K562 (cell line): Measurements from ENCODE around the gene OTUB2. TPM values are rescaled to one million over a fixed set of nuclear protein-coding genes. Genes with fewer than 3 reads are reported as not detected.

Experiments used
- ATAC-seq: fragments of 200-7000 bp; cut with Tn5 transposase; 3 replicates; pipeline ENCODE4 v1.9.1; 2020; ENCODE audit warnings: moderate library complexity
- BruUV-seq: library from RNA; stranded (reverse); fragments of 400-500 nt; replicated peaks from 2 replicates; lab custom pipeline; 2021; lab: Mats Ljungman, UMichigan
- CTCF ChIA-PET: fragments of 300-600 bp; formaldehyde crosslinking; extraction: SDS; loops from one replicate; lab custom pipeline; 2021; ENCODE audit warnings: low intra/inter-chr PET ratio; lab: Yijun Ruan, JAX
- POLR2A ChIA-PET: fragments of 300-600, 350-650 bp; sonication (Branson Sonifier 250); formaldehyde crosslinking; extraction: SDS; loops from one replicate; lab custom pipeline; 2021; ENCODE audit warnings: antibody characterized with exemption, inconsistent platforms; lab: Yijun Ruan, JAX
- DNase-seq, 4 experiments: peaks; one replicate each; pipeline versions ENCODE4 v3.0.0 to v3.0.0-alpha.2; 2011 to 2018; ENCODE audit warnings: low spot score in 3 of 4, mixed read lengths in 3 of 4; ENCODE audit errors: extremely low read depth in 1 of 4
- FAIRE-seq: peaks from 2 replicates; lab custom pipeline; 2011; peaks lifted over from hg19 to GRCh38; lab: Jason Lieb, UNC
- H2AFZ ChIP-seq: 2 replicates; pipeline ENCODE4 v1.6.0; 2011; ENCODE audit warnings: low read depth, low read length, control low read depth, inconsistent platforms
- H3K27ac ChIP-seq: fragments of 200-600 bp; 3 replicates; pipeline ENCODE4 v1.8.0; 2011; ENCODE audit warnings: low read depth, mild to moderate bottlenecking, control low read depth, inconsistent platforms, low read length, moderate library complexity, mixed read lengths; ENCODE audit errors: extremely low read depth
- H3K27me3 ChIP-seq, 2 experiments: fragments of 300-600 bp in 1 of 2; 2 replicates in 1 of 2; 3 replicates in 1 of 2; pipeline versions ENCODE4 v1.6.0 to v1.8.0; 2011; ENCODE audit warnings: inconsistent platforms in 2 of 2, low read length in 2 of 2, mild to moderate bottlenecking in 1 of 2, mixed read lengths in 1 of 2, moderate library complexity in 1 of 2; ENCODE audit not compliant: control insufficient read depth in 2 of 2, insufficient read depth in 2 of 2
- H3K36me3 ChIP-seq: fragments of 300-600 bp; 3 replicates; pipeline ENCODE4 v1.8.0; 2011; ENCODE audit warnings: mild to moderate bottlenecking, low read length, inconsistent platforms; ENCODE audit not compliant: control insufficient read depth, insufficient read depth
- H3K4me1 ChIP-seq, 2 experiments: fragments of 200-600 bp in 1 of 2; replicated peaks in 1 of 2; 2 replicates in 1 of 2; 3 replicates in 1 of 2; pipeline versions ENCODE4 v1.5.1 to v1.8.0; 2011; ENCODE audit warnings: inconsistent platforms in 2 of 2, low read length in 2 of 2, mild to moderate bottlenecking in 1 of 2, mixed read lengths in 1 of 2, moderate library complexity in 1 of 2; ENCODE audit not compliant: control insufficient read depth in 2 of 2, insufficient read depth in 2 of 2
- H3K4me2 ChIP-seq: 2 replicates; pipeline ENCODE4 v1.6.1; 2011; ENCODE audit warnings: low read length, control low read depth, inconsistent platforms, mixed read lengths; ENCODE audit not compliant: insufficient read depth
- H3K4me3 ChIP-seq: fragments of 200-600 bp; sonication (generic), shearing (Covaris generic); 2 replicates; pipeline ENCODE4 v1.5.1; 2016; ENCODE audit warnings: control low read depth, inconsistent platforms
- H3K79me2 ChIP-seq: fragments of 200-600 bp; 3 replicates; pipeline ENCODE4 v1.8.0; 2011; ENCODE audit warnings: low read length, inconsistent platforms; ENCODE audit not compliant: control insufficient read depth, insufficient read depth
- H3K9ac ChIP-seq, 2 experiments: 2 replicates each; pipeline versions ENCODE4 v1.6.0 to v1.6.1; 2011; ENCODE audit warnings: low read depth in 2 of 2, low read length in 2 of 2, control low read depth in 1 of 2, inconsistent platforms in 1 of 2, mild to moderate bottlenecking in 1 of 2, mixed read lengths in 1 of 2; ENCODE audit not compliant: insufficient read depth in 1 of 2
- H3K9me1 ChIP-seq: one replicate; pipeline ENCODE4 v1.6.0; 2011; ENCODE audit warnings: inconsistent platforms, mild to moderate bottlenecking, low read length, moderate library complexity; ENCODE audit not compliant: control insufficient read depth, insufficient read depth
- H3K9me3 ChIP-seq: replicated peaks from 2 replicates; pipeline ENCODE4 v1.5.1; 2011; ENCODE audit warnings: low read depth, low read length, inconsistent platforms; ENCODE audit not compliant: control insufficient read depth, insufficient read depth
- H4K20me1 ChIP-seq: replicated peaks from 2 replicates; pipeline ENCODE4 v1.6.1; 2011; ENCODE audit warnings: low read length, inconsistent platforms, mixed read lengths; ENCODE audit not compliant: control insufficient read depth, insufficient read depth
- GATA2 ChIP-seq: sonication (generic); formaldehyde crosslinking; IDR thresholded peaks from 2 replicates; pipeline ENCODE4 v1.4.0; 2020; ENCODE audit warnings: mild to moderate bottlenecking, missing genetic modification reagents
- HDAC1 ChIP-seq, 2 experiments: fragments of 450-650 bp; IDR thresholded peaks; 2 replicates each; pipeline ENCODE4 v1.6.1; 2016 to 2017; ENCODE audit warnings: inconsistent platforms in 1 of 2, mild to moderate bottlenecking in 1 of 2, moderate library complexity in 1 of 2
- POLR2AphosphoS2 ChIP-seq: IDR thresholded peaks from 2 replicates; pipeline ENCODE4 v1.6.1; 2012; ENCODE audit warnings: low read length, improper control_type of control experiment
- PURB ChIP-seq: sonication (generic); formaldehyde crosslinking; IDR thresholded peaks from 2 replicates; pipeline ENCODE4 v1.9.0; 2021; ENCODE audit warnings: low read depth, mild to moderate bottlenecking, missing genetic modification reagents
- WGBS: fragments of 100-300 bp; shearing (Covaris generic); methylation state at CpG from one replicate; pipeline ENCODE4 v1.1.6; 2016; ENCODE audit warnings: low coverage, mixed read lengths; ENCODE audit not compliant: insufficient coverage; ENCODE audit errors: missing lambda C conversion rate; 5-methylcytosine and 5-hydroxymethylcytosine counted together
- in situ Hi-C: fragments of 300-500 bp; cut with MboI; formaldehyde crosslinking; loops from 4 replicates; pipeline ENCODE4 v1.15.0; 2018; ENCODE audit warnings: inconsistent platforms, mixed read lengths
- intact Hi-C: fragments of 100-400 bp; cut with micrococcal nuclease; formaldehyde crosslinking; loops from 2 replicates; pipeline ENCODE4 v1.14.2; 2022
- polyA plus RNA-seq, 8 experiments: library from polyadenylated mRNA; depleted of rRNA in 4 of 8; stranded (reverse) in 5 of 8; unstranded in 3 of 8; fragments of >200 nt; fragmentation: Nextera tagmentation in 2 of 8; fragmentation: Illumina TruSeq in 1 of 8; extraction: Ambion mirVana in 2 of 8; extraction: Trizol in 1 of 8; gene quantifications; 2 replicates each; pipeline versions ENCODE4 v1.2.1 to v1.2.3, GENCODE V29; 2011 to 2014; ENCODE audit warnings: inconsistent platforms in 1 of 8, missing spikeins in 1 of 8
- total RNA-seq, 7 experiments: library from RNA; depleted of rRNA in 6 of 7; stranded (reverse); fragments of >200 nt in 6 of 7; fragmentation: Illumina TruSeq in 2 of 7; extraction: Trizol in 2 of 7; gene quantifications; 2 replicates each; pipeline versions ENCODE4 v1.2.1 to v1.2.3, GENCODE V29; 2011 to 2021; ENCODE audit warnings: low replicate concordance in 1 of 7
- TF ChIP-seq, protein P1 (sequence below): fragments of 250-450 bp; sonication (Bioruptor Pico); IDR thresholded peaks from 2 replicates; pipeline ENCODE4 v1.5.0; 2022; ENCODE audit warnings: mild to moderate bottlenecking
- TF ChIP-seq, protein P2 (sequence below): fragments of 450-650 bp; IDR thresholded peaks from 2 replicates; pipeline ENCODE4 v1.6.1; 2016; ENCODE audit warnings: mild to moderate bottlenecking, moderate library complexity

The OTUB2 gene
- total and polyA plus RNA-seq, 9 of the 15 experiments (the other 6 are each of a cell fraction or from before 2014, with no cell fraction given) = 0.01 to 0.31 (median 0.11) TPM

DNA sequence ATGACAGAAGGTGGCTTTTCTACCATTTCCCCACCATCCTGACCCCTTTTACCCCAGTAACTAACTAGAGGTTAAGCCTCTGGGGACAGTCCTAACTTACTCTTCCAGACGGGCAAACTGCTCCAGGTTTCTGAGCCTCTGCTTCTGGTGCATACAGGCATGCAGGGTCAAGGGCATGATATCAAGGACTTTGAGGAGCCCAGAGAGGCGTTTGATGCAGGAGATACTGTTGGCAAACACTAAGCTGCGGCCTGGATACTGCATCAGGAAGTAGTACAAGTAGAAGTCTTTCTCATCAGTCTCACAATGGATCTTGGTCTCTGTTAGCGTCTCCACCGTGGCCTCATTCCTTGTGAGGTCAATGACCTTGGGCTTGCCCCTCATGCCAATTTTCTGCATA lies 33.9 kb downstream of the OTUB2 start (continued):
- TF ChIP-seq, protein P1, sequence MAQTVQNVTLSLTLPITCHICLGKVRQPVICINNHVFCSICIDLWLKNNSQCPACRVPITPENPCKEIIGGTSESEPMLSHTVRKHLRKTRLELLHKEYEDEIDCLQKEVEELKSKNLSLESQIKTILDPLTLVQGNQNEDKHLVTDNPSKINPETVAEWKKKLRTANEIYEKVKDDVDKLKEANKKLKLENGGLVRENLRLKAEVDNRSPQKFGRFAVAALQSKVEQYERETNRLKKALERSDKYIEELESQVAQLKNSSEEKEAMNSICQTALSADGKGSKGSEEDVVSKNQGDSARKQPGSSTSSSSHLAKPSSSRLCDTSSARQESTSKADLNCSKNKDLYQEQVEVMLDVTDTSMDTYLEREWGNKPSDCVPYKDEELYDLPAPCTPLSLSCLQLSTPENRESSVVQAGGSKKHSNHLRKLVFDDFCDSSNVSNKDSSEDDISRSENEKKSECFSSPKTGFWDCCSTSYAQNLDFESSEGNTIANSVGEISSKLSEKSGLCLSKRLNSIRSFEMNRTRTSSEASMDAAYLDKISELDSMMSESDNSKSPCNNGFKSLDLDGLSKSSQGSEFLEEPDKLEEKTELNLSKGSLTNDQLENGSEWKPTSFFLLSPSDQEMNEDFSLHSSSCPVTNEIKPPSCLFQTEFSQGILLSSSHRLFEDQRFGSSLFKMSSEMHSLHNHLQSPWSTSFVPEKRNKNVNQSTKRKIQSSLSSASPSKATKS = no peak

DNA sequence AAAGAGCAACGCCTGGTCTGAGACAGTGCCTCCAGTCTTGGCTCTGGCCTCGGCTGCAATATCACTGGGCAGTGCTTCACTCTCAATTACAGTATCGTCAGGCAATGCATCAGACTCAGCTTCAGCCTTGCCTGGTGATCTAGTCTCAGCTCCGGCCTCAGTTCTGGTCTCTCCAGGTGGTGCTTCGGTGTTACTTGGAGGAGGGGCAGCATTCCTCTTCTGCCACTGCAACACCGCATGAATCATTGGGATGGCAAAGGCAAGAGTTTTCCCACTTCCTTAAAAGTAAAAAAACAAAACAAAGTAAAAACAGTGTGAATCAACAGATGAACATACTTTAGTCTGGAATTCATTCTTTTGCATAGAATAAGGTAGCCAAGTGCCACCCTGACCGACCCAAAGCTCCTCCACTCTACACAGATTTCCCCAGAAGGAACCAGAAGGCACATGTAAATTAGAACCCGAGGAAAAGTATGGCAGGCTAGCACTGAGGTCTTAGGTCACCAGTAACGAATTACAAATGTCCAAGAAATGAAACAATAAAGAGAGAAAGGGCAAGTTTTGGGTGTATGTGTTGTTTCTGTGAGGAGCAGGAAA lies 36.3 kb downstream of the OTUB2 start:
- CTCF ChIA-PET = no interaction called here
- peaks cover 8% of the 10 kb centered on the region for H4K20me1 ChIP-seq
- in situ Hi-C loops = no loop called here
- TF ChIP-seq, protein P2, sequence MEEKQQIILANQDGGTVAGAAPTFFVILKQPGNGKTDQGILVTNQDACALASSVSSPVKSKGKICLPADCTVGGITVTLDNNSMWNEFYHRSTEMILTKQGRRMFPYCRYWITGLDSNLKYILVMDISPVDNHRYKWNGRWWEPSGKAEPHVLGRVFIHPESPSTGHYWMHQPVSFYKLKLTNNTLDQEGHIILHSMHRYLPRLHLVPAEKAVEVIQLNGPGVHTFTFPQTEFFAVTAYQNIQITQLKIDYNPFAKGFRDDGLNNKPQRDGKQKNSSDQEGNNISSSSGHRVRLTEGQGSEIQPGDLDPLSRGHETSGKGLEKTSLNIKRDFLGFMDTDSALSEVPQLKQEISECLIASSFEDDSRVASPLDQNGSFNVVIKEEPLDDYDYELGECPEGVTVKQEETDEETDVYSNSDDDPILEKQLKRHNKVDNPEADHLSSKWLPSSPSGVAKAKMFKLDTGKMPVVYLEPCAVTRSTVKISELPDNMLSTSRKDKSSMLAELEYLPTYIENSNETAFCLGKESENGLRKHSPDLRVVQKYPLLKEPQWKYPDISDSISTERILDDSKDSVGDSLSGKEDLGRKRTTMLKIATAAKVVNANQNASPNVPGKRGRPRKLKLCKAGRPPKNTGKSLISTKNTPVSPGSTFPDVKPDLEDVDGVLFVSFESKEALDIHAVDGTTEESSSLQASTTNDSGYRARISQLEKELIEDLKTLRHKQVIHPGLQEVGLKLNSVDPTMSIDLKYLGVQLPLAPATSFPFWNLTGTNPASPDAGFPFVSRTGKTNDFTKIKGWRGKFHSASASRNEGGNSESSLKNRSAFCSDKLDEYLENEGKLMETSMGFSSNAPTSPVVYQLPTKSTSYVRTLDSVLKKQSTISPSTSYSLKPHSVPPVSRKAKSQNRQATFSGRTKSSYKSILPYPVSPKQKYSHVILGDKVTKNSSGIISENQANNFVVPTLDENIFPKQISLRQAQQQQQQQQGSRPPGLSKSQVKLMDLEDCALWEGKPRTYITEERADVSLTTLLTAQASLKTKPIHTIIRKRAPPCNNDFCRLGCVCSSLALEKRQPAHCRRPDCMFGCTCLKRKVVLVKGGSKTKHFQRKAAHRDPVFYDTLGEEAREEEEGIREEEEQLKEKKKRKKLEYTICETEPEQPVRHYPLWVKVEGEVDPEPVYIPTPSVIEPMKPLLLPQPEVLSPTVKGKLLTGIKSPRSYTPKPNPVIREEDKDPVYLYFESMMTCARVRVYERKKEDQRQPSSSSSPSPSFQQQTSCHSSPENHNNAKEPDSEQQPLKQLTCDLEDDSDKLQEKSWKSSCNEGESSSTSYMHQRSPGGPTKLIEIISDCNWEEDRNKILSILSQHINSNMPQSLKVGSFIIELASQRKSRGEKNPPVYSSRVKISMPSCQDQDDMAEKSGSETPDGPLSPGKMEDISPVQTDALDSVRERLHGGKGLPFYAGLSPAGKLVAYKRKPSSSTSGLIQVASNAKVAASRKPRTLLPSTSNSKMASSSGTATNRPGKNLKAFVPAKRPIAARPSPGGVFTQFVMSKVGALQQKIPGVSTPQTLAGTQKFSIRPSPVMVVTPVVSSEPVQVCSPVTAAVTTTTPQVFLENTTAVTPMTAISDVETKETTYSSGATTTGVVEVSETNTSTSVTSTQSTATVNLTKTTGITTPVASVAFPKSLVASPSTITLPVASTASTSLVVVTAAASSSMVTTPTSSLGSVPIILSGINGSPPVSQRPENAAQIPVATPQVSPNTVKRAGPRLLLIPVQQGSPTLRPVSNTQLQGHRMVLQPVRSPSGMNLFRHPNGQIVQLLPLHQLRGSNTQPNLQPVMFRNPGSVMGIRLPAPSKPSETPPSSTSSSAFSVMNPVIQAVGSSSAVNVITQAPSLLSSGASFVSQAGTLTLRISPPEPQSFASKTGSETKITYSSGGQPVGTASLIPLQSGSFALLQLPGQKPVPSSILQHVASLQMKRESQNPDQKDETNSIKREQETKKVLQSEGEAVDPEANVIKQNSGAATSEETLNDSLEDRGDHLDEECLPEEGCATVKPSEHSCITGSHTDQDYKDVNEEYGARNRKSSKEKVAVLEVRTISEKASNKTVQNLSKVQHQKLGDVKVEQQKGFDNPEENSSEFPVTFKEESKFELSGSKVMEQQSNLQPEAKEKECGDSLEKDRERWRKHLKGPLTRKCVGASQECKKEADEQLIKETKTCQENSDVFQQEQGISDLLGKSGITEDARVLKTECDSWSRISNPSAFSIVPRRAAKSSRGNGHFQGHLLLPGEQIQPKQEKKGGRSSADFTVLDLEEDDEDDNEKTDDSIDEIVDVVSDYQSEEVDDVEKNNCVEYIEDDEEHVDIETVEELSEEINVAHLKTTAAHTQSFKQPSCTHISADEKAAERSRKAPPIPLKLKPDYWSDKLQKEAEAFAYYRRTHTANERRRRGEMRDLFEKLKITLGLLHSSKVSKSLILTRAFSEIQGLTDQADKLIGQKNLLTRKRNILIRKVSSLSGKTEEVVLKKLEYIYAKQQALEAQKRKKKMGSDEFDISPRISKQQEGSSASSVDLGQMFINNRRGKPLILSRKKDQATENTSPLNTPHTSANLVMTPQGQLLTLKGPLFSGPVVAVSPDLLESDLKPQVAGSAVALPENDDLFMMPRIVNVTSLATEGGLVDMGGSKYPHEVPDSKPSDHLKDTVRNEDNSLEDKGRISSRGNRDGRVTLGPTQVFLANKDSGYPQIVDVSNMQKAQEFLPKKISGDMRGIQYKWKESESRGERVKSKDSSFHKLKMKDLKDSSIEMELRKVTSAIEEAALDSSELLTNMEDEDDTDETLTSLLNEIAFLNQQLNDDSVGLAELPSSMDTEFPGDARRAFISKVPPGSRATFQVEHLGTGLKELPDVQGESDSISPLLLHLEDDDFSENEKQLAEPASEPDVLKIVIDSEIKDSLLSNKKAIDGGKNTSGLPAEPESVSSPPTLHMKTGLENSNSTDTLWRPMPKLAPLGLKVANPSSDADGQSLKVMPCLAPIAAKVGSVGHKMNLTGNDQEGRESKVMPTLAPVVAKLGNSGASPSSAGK = no peak
- no peak for TF ChIP-seq POLR2AphosphoS2
- TF ChIP-seq PURB (CRISPR knock-in tag) = no peak
- no peak for TF ChIP-seq GATA2
- no peak for TF ChIP-seq HDAC1 (IDR thresholded peaks at IDR 0.05)

More for the DNA sequence above, 36.3 kb downstream of the OTUB2 start:
- no TSS peak for BruUV-seq
- Histone ChIP-seq H3K4me1 (peaks cover 0 to 2% of the 10 kb centered on the region in 2 experiments; a peak in 3 of 5 replicates), H3K9me1 (no peaks in the 10 kb centered on the region), H3K4me2 (no peak overlapping the region), H3K9me3 (no peaks in the 10 kb centered on the region), H3K36me3 (peaks cover 61% of the 10 kb centered on the region), H3K27me3 (no peaks in the 10 kb centered on the region), H2AFZ (no peak overlapping the region), H3K4me3 (no peak overlapping the region), H3K79me2 (peaks cover 49% of the 10 kb centered on the region), H3K9ac (no peak overlapping the region), H3K27ac (no peak overlapping the region)
- DNase-seq = no peak
- POLR2A ChIA-PET = no interaction called here
- WGBS = 81% methylated on average over 7 of the region's 9 CpGs
- intact Hi-C loops = no loop called here
- ATAC-seq = no peak
- FAIRE-seq = no peak
